GM23338 (cell line): ENCODE results near the gene LCMT1. TPM values are rescaled to one million over a fixed set of nuclear protein-coding genes. Genes with fewer than 3 reads are reported as not detected.

Experiments used
- ATAC-seq: fragments of 200-7000 bp; cut with Tn5 transposase; 3 replicates; pipeline ENCODE4 v1.9.1; 2020
- DNase-seq: peaks from one replicate; pipeline ENCODE4 v3.0.0-alpha.2; 2015; ENCODE audit warnings: low spot score
- H2AFZ ChIP-seq: fragments of 200-600 bp; sonication (generic); 2 replicates; pipeline ENCODE4 v1.8.0; 2016; ENCODE audit warnings: antibody characterized with exemption, mild to moderate bottlenecking, moderate library complexity
- H3F3A ChIP-seq: fragments of 200-600 bp; sonication (generic); replicated peaks from 2 replicates; pipeline ENCODE4 v1.8.0; 2017; ENCODE audit warnings: antibody characterized with exemption, mixed run types, low read depth
- H3K27ac ChIP-seq: fragments of 200-600 bp; sonication (generic); 2 replicates; pipeline ENCODE4 v1.6.1; 2016; ENCODE audit warnings: low read depth
- H3K27me3 ChIP-seq: fragments of 200-600 bp; sonication (generic); 2 replicates; pipeline ENCODE4 v1.8.0; 2016; ENCODE audit warnings: mild to moderate bottlenecking, mixed run types, moderate library complexity; ENCODE audit not compliant: insufficient read depth
- H3K36me3 ChIP-seq: fragments of 200-600 bp; sonication (generic); 2 replicates; pipeline ENCODE4 v1.8.0; 2016; ENCODE audit warnings: mild to moderate bottlenecking; ENCODE audit not compliant: insufficient read depth
- H3K4me1 ChIP-seq: fragments of 200-600 bp; sonication (generic); 2 replicates; pipeline ENCODE4 v1.8.0; 2016; ENCODE audit warnings: mild to moderate bottlenecking, moderate library complexity; ENCODE audit not compliant: insufficient read depth
- H3K4me2 ChIP-seq: fragments of 200-600 bp; sonication (generic); 2 replicates; pipeline ENCODE4 v1.7.1; 2017; ENCODE audit warnings: mixed run types
- H3K4me3 ChIP-seq: fragments of 200-600 bp; sonication (generic); 2 replicates; pipeline ENCODE4 v1.6.1; 2016; ENCODE audit warnings: mixed run types
- H3K79me2 ChIP-seq: fragments of 200-600 bp; sonication (generic); replicated peaks from 2 replicates; pipeline ENCODE4 v1.8.0; 2017; ENCODE audit warnings: mild to moderate bottlenecking; ENCODE audit not compliant: insufficient read depth
- H3K9me2 ChIP-seq: fragments of 200-600 bp; sonication (generic); 2 replicates; pipeline ENCODE4 v1.8.0; 2017; ENCODE audit not compliant: insufficient read depth
- H4K20me1 ChIP-seq: fragments of 200-600 bp; sonication (generic); replicated peaks from 2 replicates; pipeline ENCODE4 v1.8.0; 2017; ENCODE audit warnings: mild to moderate bottlenecking; ENCODE audit not compliant: insufficient read depth
- H3K27ac Mint-ChIP-seq: 2 replicates; pipeline ENCODE4 v1.8.0; 2020; ENCODE audit warnings: inconsistent platforms, mild to moderate bottlenecking, moderate library complexity, mixed read lengths
- H3K27me3 Mint-ChIP-seq: 3 replicates; pipeline ENCODE4 v1.8.0; 2022; ENCODE audit warnings: low read depth, mild to moderate bottlenecking, moderate library complexity, mixed read lengths, inconsistent platforms; ENCODE audit not compliant: insufficient read depth, poor library complexity
- H3K36me3 Mint-ChIP-seq: 3 replicates; pipeline ENCODE4 v1.8.0; 2021; ENCODE audit warnings: low read depth, mild to moderate bottlenecking, inconsistent platforms, moderate library complexity, mixed read lengths
- H3K4me1 Mint-ChIP-seq: 3 replicates; pipeline ENCODE4 v1.8.0; 2020; ENCODE audit warnings: mild to moderate bottlenecking, inconsistent platforms, mixed read lengths
- H3K4me3 Mint-ChIP-seq: 3 replicates; pipeline ENCODE4 v1.8.0; 2021; ENCODE audit warnings: moderate library complexity, mild to moderate bottlenecking, inconsistent platforms, mixed read lengths
- H3K9me3 Mint-ChIP-seq: 3 replicates; pipeline ENCODE4 v1.8.0; 2020; ENCODE audit warnings: moderate library complexity, mild to moderate bottlenecking, inconsistent platforms, mixed read lengths
- CREB1 ChIP-seq: fragments of 250-450 bp; sonication (Bioruptor Pico); IDR thresholded peaks from 2 replicates; pipeline ENCODE4 v1.5.0; 2020; ENCODE audit warnings: low read depth, mild to moderate bottlenecking, moderate library complexity
- ETS1 ChIP-seq: IDR thresholded peaks from 2 replicates; pipeline ENCODE4 v1.6.1; 2016; ENCODE audit warnings: antibody characterized with exemption
- EZH2 ChIP-seq: fragments of 200-600 bp; sonication (generic); IDR thresholded peaks from one replicate; pipeline ENCODE4 v1.8.0; 2017; ENCODE audit warnings: antibody characterized with exemption, mild to moderate bottlenecking, low read depth; ENCODE audit not compliant: unreplicated experiment
- EZH2phosphoT487 ChIP-seq: fragments of 200-600 bp; sonication (generic); IDR thresholded peaks from one replicate; pipeline ENCODE4 v1.8.1; 2018; ENCODE audit warnings: antibody characterized with exemption; ENCODE audit not compliant: unreplicated experiment
- JUNB ChIP-seq: IDR thresholded peaks from one replicate; pipeline ENCODE4 v1.6.1; 2016; ENCODE audit warnings: antibody characterized with exemption; ENCODE audit not compliant: unreplicated experiment
- POLR2AphosphoS5 ChIP-seq: IDR thresholded peaks from 2 replicates; pipeline ENCODE4 v1.6.1; 2016; ENCODE audit warnings: antibody characterized with exemption, low read depth
- ZNF114 ChIP-seq: fragments of 250-450 bp; sonication (Bioruptor Pico); IDR thresholded peaks from 2 replicates; pipeline ENCODE4 v1.5.0; 2020; ENCODE audit warnings: mild to moderate bottlenecking, moderate library complexity
- ZNF331 ChIP-seq: fragments of 250-450 bp; sonication (Bioruptor Pico); IDR thresholded peaks from 2 replicates; pipeline ENCODE4 v1.5.0; 2020; ENCODE audit warnings: low read depth, mild to moderate bottlenecking, moderate library complexity
- ZNF462 ChIP-seq: fragments of 250-450 bp; sonication (Bioruptor Pico); IDR thresholded peaks from 2 replicates; pipeline ENCODE4 v1.5.0; 2020; ENCODE audit warnings: mild to moderate bottlenecking, moderate library complexity
- polyA plus RNA-seq: library from polyadenylated mRNA; unstranded; fragments of >200 nt; fragmentation: Nextera tagmentation; extraction: Ambion mirVana; gene quantifications from 2 replicates; pipeline ENCODE4 v1.2.1, GENCODE V29; 2016
- total RNA-seq: library from RNA; depleted of rRNA; stranded (reverse); fragments of >200 nt; shearing (Covaris generic); gene quantifications from 2 replicates; pipeline ENCODE4 v1.2.3, GENCODE V29; 2014

Gene LCMT1
- total and polyA plus RNA-seq, 2 experiments from 2014 or later: 56.2 to 84.6 TPM

- no peak for TF ChIP-seq ZNF462 (CRISPR knock-in tag)
Measured at GRCh38 chr16:25148568-25149215, 37.1 kb downstream of the LCMT1 start (continued).

- no peaks in the 10 kb centered on the region for H3K79me2 ChIP-seq
- H3K4me2 ChIP-seq: no peak overlapping the region
- no peak overlapping the region; the same call in 1 of the 2 replicates for H3K27ac Mint-ChIP-seq
- no peaks in the 10 kb centered on the region for H3K9me2 ChIP-seq
- H3K4me3 Mint-ChIP-seq: no peak overlapping the region
- no peaks in the 10 kb centered on the region for H3K27me3 ChIP-seq
- H3K9me3 Mint-ChIP-seq: no peaks in the 10 kb centered on the region
- H2AFZ ChIP-seq: no peak overlapping the region
- no peak for ATAC-seq
- peaks cover 2% of the 10 kb centered on the region for H3K27me3 Mint-ChIP-seq
- peaks cover 8% of the 10 kb centered on the region for H3K4me1 Mint-ChIP-seq
- peaks cover 5% of the 10 kb centered on the region for H3K36me3 ChIP-seq
- no peaks in the 10 kb centered on the region for H3K4me1 ChIP-seq
- peaks cover 31% of the 10 kb centered on the region for H3K36me3 Mint-ChIP-seq
- H3K27ac ChIP-seq: no peak overlapping the region
- no peak overlapping the region for H3K4me3 ChIP-seq
- no peak for DNase-seq
- no peaks in the 10 kb centered on the region for H4K20me1 ChIP-seq
- H3F3A ChIP-seq: no peaks in the 10 kb centered on the region
- TF ChIP-seq ETS1 (no peak), EZH2phosphoT487 (no peak), ZNF331 (CRISPR knock-in tag) (no peak), POLR2AphosphoS5 (no peak), CREB1 (CRISPR knock-in tag) (no peak), JUNB (no peak), ZNF114 (no peak), EZH2 (no peak), ZNF462 (CRISPR knock-in tag) (no peak)
Measured at GRCh38 chr16:25151996-25152395, 40.5 kb downstream of the LCMT1 start.
